Spleen (tissue), 11 donors: Measurements from ENCODE around the gene RAE1. TPM values are rescaled to one million over a fixed set of nuclear protein-coding genes. Genes with fewer than 3 reads are reported as not detected.

Experiments
- DNase-seq: peaks from one replicate; pipeline ENCODE4 v3.0.0-alpha.2; 2020
- H3K27ac ChIP-seq, 8 donors: fragments of 200-600 bp; sonication (generic) in 7 of 8; 1 replicate in 4 of 8; 2 replicates in 4 of 8; pipeline versions ENCODE4 v1.5.0 to v1.8.0; 2016 to 2021; ENCODE audit warnings: inconsistent platforms in 4 of 8, mild to moderate bottlenecking in 4 of 8, moderate library complexity in 1 of 8
- H3K27me3 ChIP-seq, 7 donors: fragments of 200-600 bp; sonication (generic) in 6 of 7; replicated peaks in 1 of 7; 1 replicate in 4 of 7; 2 replicates in 3 of 7; pipeline versions ENCODE4 v1.5.0 to v1.8.0; 2016 to 2021; ENCODE audit warnings: inconsistent platforms in 3 of 7, mild to moderate bottlenecking in 1 of 7
- H3K36me3 ChIP-seq, 6 donors: fragments of 200-600 bp; sonication (generic) in 5 of 6; 1 replicate in 4 of 6; 2 replicates in 2 of 6; pipeline versions ENCODE4 v1.5.0 to v1.8.0; 2016 to 2021; ENCODE audit warnings: inconsistent platforms in 2 of 6
- H3K4me1 ChIP-seq, 6 donors: fragments of 200-600 bp; sonication (generic) in 5 of 6; 1 replicate in 3 of 6; 2 replicates in 3 of 6; pipeline versions ENCODE4 v1.5.0 to v1.8.0; 2016 to 2021; ENCODE audit warnings: inconsistent platforms in 3 of 6
- H3K4me3 ChIP-seq, 8 donors: fragments of 200-600 bp; sonication (generic) in 7 of 8; 1 replicate in 4 of 8; 2 replicates in 4 of 8; pipeline versions ENCODE4 v1.5.0 to v1.8.0; 2016 to 2021; ENCODE audit warnings: inconsistent platforms in 4 of 8, mild to moderate bottlenecking in 4 of 8, moderate library complexity in 2 of 8
- H3K9me3 ChIP-seq, 8 donors: fragments of 200-600 bp; sonication (generic) in 7 of 8; 1 replicate in 4 of 8; 2 replicates in 4 of 8; pipeline versions ENCODE4 v1.5.0 to v1.8.0; 2016 to 2021; ENCODE audit warnings: inconsistent platforms in 4 of 8
- CTCF ChIP-seq, 11 experiments: fragments of 200-600 bp in 7 of 11; fragments of 450-650 bp in 4 of 11; sonication (generic) in 4 of 11; IDR thresholded peaks in 8 of 11; conservative IDR thresholded peaks in 3 of 11; 1 replicate in 7 of 11; 2 replicates in 4 of 11; pipeline versions ENCODE4 v1.4.0 to v1.8.0; 2016 to 2021; ENCODE audit warnings: antibody characterized with exemption in 11 of 11, inconsistent platforms in 4 of 11, mild to moderate bottlenecking in 1 of 11
- POLR2A ChIP-seq, 3 donors: fragments of 450-650 bp; IDR thresholded peaks; one replicate each; pipeline ENCODE4 v1.5.1; 2017; ENCODE audit warnings: antibody characterized with exemption in 3 of 3, mild to moderate bottlenecking in 1 of 3
- POLR2AphosphoS5 ChIP-seq, 3 donors: sonication (generic); formaldehyde crosslinking; IDR thresholded peaks; one replicate each; pipeline ENCODE4 v1.5.1; 2017; ENCODE audit warnings: antibody characterized with exemption in 3 of 3
- WGBS, 5 donors: extraction: QIAGEN DNeasy Blood & Tissue Kit in 3 of 5; methylation state at CpG; one replicate each; pipeline versions ENCODE4 v1.1.5 to v1.1.7; 2013 to 2018; 5-methylcytosine and 5-hydroxymethylcytosine counted together
- intact Hi-C: fragments of 100-400 bp; cut with DNase I; formaldehyde crosslinking; loops from one replicate; pipeline ENCODE4 v1.15.0; 2023; ENCODE audit warnings: low total_unique reads
- polyA plus RNA-seq, 3 donors: library from polyadenylated mRNA; stranded (reverse); fragments of 200-250 nt; gene quantifications; one replicate each; pipeline ENCODE4 v1.2.1, GENCODE V29; 2013
- total RNA-seq, 7 donors: library from RNA; depleted of rRNA in 3 of 7; stranded (reverse); fragments of >200 nt in 3 of 7; fragmentation: NEBNext Ultra II Directional in 4 of 7; extraction: Animal tissue kit (Norgen Biotek cat#: 25700) in 4 of 7; gene quantifications; one replicate each; pipeline versions ENCODE4 v1.1.0 to v1.2.1, GENCODE V29; 2016 to 2021
- donor health status: healthy with polysubstance abuse.
- donor health status: DM: no; HTN: no; CAD: no; lungs with moderate emphysema.
- donor health status: DM: no; HTN: no; CAD: no.
- donor health status: Bipolar disorder and iron deficiency.
- donor health status: healthy.
- donor health status: DM: no; HTN: no; CAD: no.
- donor health status: DM: yes; HTN: yes; CAD: no.

RAE1 gene
- total and polyA plus RNA-seq, 10 donors = 16.2 to 41.3 (median 23.1) TPM

DNA sequence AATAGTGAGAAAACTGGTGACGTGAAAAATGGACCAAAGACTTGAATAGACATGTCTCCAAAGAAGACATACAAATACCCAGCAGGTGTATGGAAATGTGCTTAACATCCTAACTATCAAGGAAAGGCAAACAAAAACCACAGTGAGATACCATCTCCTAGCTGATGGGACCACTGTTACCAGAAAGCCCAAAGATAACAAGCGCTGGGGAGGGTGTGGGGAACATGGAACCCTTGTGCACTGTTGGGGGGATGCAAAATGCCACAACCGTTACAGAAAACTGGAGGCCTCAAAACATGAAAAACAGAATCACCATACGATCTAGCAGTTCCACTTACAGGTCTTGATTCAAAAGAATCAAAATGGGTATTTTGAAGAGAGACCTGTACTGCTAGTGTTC lies 20.3 kb downstream of the RAE1 start:
- intact Hi-C loops = no loop called here
- peaks cover 0 to 100% (median 43%) of the 10 kb centered on the region in 6 donors for H3K36me3 ChIP-seq
- no peaks in the 10 kb centered on the region for H3K27me3 ChIP-seq
- no peak overlapping the region for H3K4me3 ChIP-seq
- DNase-seq = no peak
- H3K27ac ChIP-seq = no peak overlapping the region
- WGBS, 5 donors = 90 to 95% (median 93%) methylated on average over 4 of the region's 4 CpGs
- H3K4me1 ChIP-seq = peaks cover 3 to 48% (median 26%) of the 10 kb centered on the region in 6 donors
- no peak for TF ChIP-seq POLR2A (IDR thresholded peaks at IDR 0.05)
- TF ChIP-seq CTCF (IDR thresholded peaks at IDR 0.05 in 8 of 11, conservative IDR thresholded peaks at IDR 0.05 in 3 of 11) = no peak
- TF ChIP-seq POLR2AphosphoS5 (IDR thresholded peaks at IDR 0.05) = no peak
- H3K9me3 ChIP-seq = no peaks in the 10 kb centered on the region

- DNase-seq = no peak
- intact Hi-C loops = no loop called here
- TF ChIP-seq POLR2A (IDR thresholded peaks at IDR 0.05) (no peak), POLR2AphosphoS5 (IDR thresholded peaks at IDR 0.05) (peak in 2 of 3 donors; percentile 51 to 54), CTCF (IDR thresholded peaks at IDR 0.05 in 8 of 11, conservative IDR thresholded peaks at IDR 0.05 in 3 of 11) (no peak)
- H3K4me3 ChIP-seq = no peak overlapping the region
- peaks cover 3 to 56% (median 28%) of the 10 kb centered on the region in 6 donors for H3K4me1 ChIP-seq
- WGBS, 5 donors = 75 to 79% (median 78%) methylated on average over 9 of the region's 9 CpGs
- H3K27ac ChIP-seq = peak overlapping the region in 5 of 8 donors; percentile 1 to 47 (median 10)
- H3K9me3 ChIP-seq = no peaks in the 10 kb centered on the region
- H3K27me3 ChIP-seq = no peaks in the 10 kb centered on the region
- H3K36me3 ChIP-seq = peaks cover 0 to 100% (median 40%) of the 10 kb centered on the region in 6 donors
These were observed 21.1 kb downstream of the RAE1 start for GRCh38 chr20:57372157-57372556.

- Histone ChIP-seq H3K27ac (peak overlapping the region in 4 of 8 donors; percentile 1 to 47 (median 20)), H3K27me3 (no peaks in the 10 kb centered on the region), H3K4me3 (no peak overlapping the region), H3K36me3 (peaks cover 0 to 100% (median 39%) of the 10 kb centered on the region in 6 donors), H3K4me1 (peaks cover 3 to 60% (median 28%) of the 10 kb centered on the region in 6 donors), H3K9me3 (no peaks in the 10 kb centered on the region)
- no peak for TF ChIP-seq POLR2A (IDR thresholded peaks at IDR 0.05)
- peak in 1 of 3 donors; percentile 58 for TF ChIP-seq POLR2AphosphoS5 (IDR thresholded peaks at IDR 0.05)
- no peak for TF ChIP-seq CTCF (IDR thresholded peaks at IDR 0.05 in 8 of 11, conservative IDR thresholded peaks at IDR 0.05 in 3 of 11)
- WGBS, 5 donors = 82 to 89% (median 84%) methylated on average over 21 to 25 of the region's 25 CpGs
- intact Hi-C loops = no loop called here
- DNase-seq = no peak
These were observed 21.7 kb downstream of the RAE1 start for GRCh38 chr20:57372581-57373350.

- Histone ChIP-seq H3K27me3 (no peaks in the 10 kb centered on the region), H3K36me3 (peaks cover 0 to 100% (median 34%) of the 10 kb centered on the region in 6 donors), H3K9me3 (no peaks in the 10 kb centered on the region), H3K27ac (peak overlapping the region in 7 of 8 donors; percentile 52 to 91 (median 82)), H3K4me1 (peaks cover 3 to 58% (median 28%) of the 10 kb centered on the region in 6 donors), H3K4me3 (peak overlapping the region in 3 of 8 donors; percentile 24 to 53 (median 29))
- 44 to 65% (median 59%) methylated on average over 10 to 12 of the region's 12 CpGs for WGBS, 5 donors
- DNase-seq = no peak
- TF ChIP-seq POLR2A (IDR thresholded peaks at IDR 0.05) (no peak), POLR2AphosphoS5 (IDR thresholded peaks at IDR 0.05) (no peak), CTCF (IDR thresholded peaks at IDR 0.05 in 8 of 11, conservative IDR thresholded peaks at IDR 0.05 in 3 of 11) (no peak)
- intact Hi-C loops = no loop called here
These were observed 23.4 kb downstream of the RAE1 start for GRCh38 chr20:57374343-57374930.
